Smooth muscle cell (in vitro differentiated cells): ENCODE measurements around the gene CYP4A22. TPM values are rescaled to one million over a fixed set of nuclear protein-coding genes. Genes with fewer than 3 reads are reported as not detected.

Experiments
- DNase-seq: peaks from one replicate; lab custom pipeline; 2025; ENCODE audit not compliant: unreplicated experiment; lab: John Stamatoyannopoulos, UW
- H2AFZ ChIP-seq: fragments of 200-600 bp; sonication (generic); 2 replicates; pipeline ENCODE4 v1.6.0; 2016; ENCODE audit warnings: antibody characterized with exemption, low read depth, mild to moderate bottlenecking
- H3F3A ChIP-seq: fragments of 200-600 bp; sonication (generic); 2 replicates; pipeline ENCODE4 v1.6.0; 2017; ENCODE audit warnings: antibody characterized with exemption, low read depth
- H3K27ac ChIP-seq: fragments of 200-600 bp; sonication (generic); 2 replicates; pipeline ENCODE4 v1.5.1; 2016; ENCODE audit warnings: low read depth, mild to moderate bottlenecking
- H3K27me3 ChIP-seq: fragments of 200-600 bp; sonication (generic); 2 replicates; pipeline ENCODE4 v1.6.1; 2016; ENCODE audit warnings: low read depth, mild to moderate bottlenecking
- H3K36me3 ChIP-seq: fragments of 200-600 bp; sonication (generic); 2 replicates; pipeline ENCODE4 v1.5.1; 2016; ENCODE audit warnings: low read depth
- H3K4me1 ChIP-seq: fragments of 200-600 bp; sonication (generic); 2 replicates; pipeline ENCODE4 v1.5.1; 2016; ENCODE audit warnings: low read depth
- H3K4me2 ChIP-seq: fragments of 200-600 bp; sonication (generic); 2 replicates; pipeline ENCODE4 v1.6.0; 2016; ENCODE audit warnings: mild to moderate bottlenecking
- H3K4me3 ChIP-seq: fragments of 200-600 bp; sonication (generic); 2 replicates; pipeline ENCODE4 v1.5.1; 2016; ENCODE audit warnings: mild to moderate bottlenecking
- H3K79me2 ChIP-seq: fragments of 200-600 bp; sonication (generic); 2 replicates; pipeline ENCODE4 v1.6.0; 2016; ENCODE audit warnings: low read depth, mild to moderate bottlenecking
- H3K9ac ChIP-seq: fragments of 200-600 bp; sonication (generic); 2 replicates; pipeline ENCODE4 v1.6.0; 2016; ENCODE audit warnings: low read depth
- H3K9me3 ChIP-seq: fragments of 200-600 bp; sonication (generic); replicated peaks from 2 replicates; pipeline ENCODE4 v1.5.1; 2016; ENCODE audit warnings: low read depth
- H4K20me1 ChIP-seq: fragments of 200-600 bp; sonication (generic); 2 replicates; pipeline ENCODE4 v1.6.0; 2016; ENCODE audit warnings: low read depth
- CTCF ChIP-seq: fragments of 200-600 bp; sonication (generic); IDR thresholded peaks from 2 replicates; pipeline ENCODE4 v1.5.1; 2017; ENCODE audit warnings: borderline replicate concordance, mild to moderate bottlenecking, antibody characterized with exemption; ENCODE audit not compliant: insufficient read depth, poor library complexity, severe bottlenecking
- WGBS: methylation state at CpG from one replicate; pipeline ENCODE4 v1.1.7; 2016; ENCODE audit warnings: low lambda C conversion rate; 5-methylcytosine and 5-hydroxymethylcytosine counted together
- polyA plus RNA-seq: library from polyadenylated mRNA; unstranded; fragments of >200 nt; fragmentation: Nextera tagmentation; extraction: Ambion mirVana; gene quantifications from 2 replicates; pipeline ENCODE4 v1.2.1, GENCODE V29; 2016
- total RNA-seq: library from RNA; depleted of rRNA; stranded (reverse); fragments of >200 nt; gene quantifications from 2 replicates; pipeline ENCODE4 v1.2.3, GENCODE V29; 2014

CYP4A22 gene
- total and polyA plus RNA-seq, 2 experiments from 2014 or later = not detected

- Histone ChIP-seq H4K20me1 (no peaks in the 10 kb centered on the region), H2AFZ (no peak overlapping the region), H3K9me3 (no peaks in the 10 kb centered on the region), H3K4me3 (no peak overlapping the region), H3F3A (peaks cover 7% of the 10 kb centered on the region), H3K27ac (no peak overlapping the region), H3K9ac (no peak overlapping the region), H3K4me2 (no peak overlapping the region), H3K27me3 (no peaks in the 10 kb centered on the region), H3K79me2 (no peaks in the 10 kb centered on the region), H3K36me3 (no peaks in the 10 kb centered on the region), H3K4me1 (no peaks in the 10 kb centered on the region)
- DNase-seq = no peak
- TF ChIP-seq CTCF = no peak
Measured at GRCh38 chr1:47174656-47175020, 37.4 kb downstream of the CYP4A22 start.

GRCh38 chr1:47175227-47175934, 38.1 kb downstream of the CYP4A22 start:
- H3K9ac ChIP-seq = no peak overlapping the region
- H3K27ac ChIP-seq = no peak overlapping the region
- DNase-seq = no peak
- peaks cover 7% of the 10 kb centered on the region for H3F3A ChIP-seq
- 21% methylated on average over 11 of the region's 11 CpGs for WGBS
- no peaks in the 10 kb centered on the region for H4K20me1 ChIP-seq
- no peaks in the 10 kb centered on the region for H3K36me3 ChIP-seq
- TF ChIP-seq CTCF = peak; percentile 78
- no peaks in the 10 kb centered on the region for H3K4me1 ChIP-seq
- H3K9me3 ChIP-seq = no peaks in the 10 kb centered on the region
- H3K4me3 ChIP-seq = no peak overlapping the region
- H3K79me2 ChIP-seq = no peaks in the 10 kb centered on the region
- H2AFZ ChIP-seq = no peak overlapping the region
- H3K27me3 ChIP-seq = no peaks in the 10 kb centered on the region
- H3K4me2 ChIP-seq = no peak overlapping the region

- Histone ChIP-seq H3K4me2 (no peak overlapping the region), H3K36me3 (no peaks in the 10 kb centered on the region), H3K4me3 (no peak overlapping the region), H4K20me1 (no peaks in the 10 kb centered on the region), H3K9me3 (no peaks in the 10 kb centered on the region), H3K79me2 (no peaks in the 10 kb centered on the region), H3K9ac (no peak overlapping the region), H3K27me3 (peaks cover 6% of the 10 kb centered on the region), H3F3A (peaks cover 7% of the 10 kb centered on the region), H3K27ac (no peak overlapping the region), H3K4me1 (no peaks in the 10 kb centered on the region), H2AFZ (no peak overlapping the region)
- no peak for TF ChIP-seq CTCF
- WGBS = 93% methylated on average over 6 of the region's 6 CpGs
- DNase-seq = no peak
Measured at GRCh38 chr1:47178020-47178419, 40.8 kb downstream of the CYP4A22 start.

- H3K79me2 ChIP-seq = no peaks in the 10 kb centered on the region
- no peaks in the 10 kb centered on the region for H4K20me1 ChIP-seq
- no peaks in the 10 kb centered on the region for H3K9me3 ChIP-seq
- no peak for TF ChIP-seq CTCF
- no peak for DNase-seq
- 85% methylated on average over 8 of the region's 8 CpGs for WGBS
- H3K9ac ChIP-seq = no peak overlapping the region
- no peak overlapping the region for H3K27ac ChIP-seq
- H3F3A ChIP-seq = peaks cover 7% of the 10 kb centered on the region
- peaks cover 7% of the 10 kb centered on the region for H3K27me3 ChIP-seq
- peak overlapping the region; percentile 51 for H3K4me3 ChIP-seq
- H2AFZ ChIP-seq = peak overlapping the region; percentile 77
- H3K4me1 ChIP-seq = no peaks in the 10 kb centered on the region
- no peaks in the 10 kb centered on the region for H3K36me3 ChIP-seq
- H3K4me2 ChIP-seq = peak overlapping the region; percentile 91
Measured at GRCh38 chr1:47178654-47179016, 41.4 kb downstream of the CYP4A22 start.
